Hippocampal formation (tissue), 2 donors: Measurements from ENCODE around the gene ELF2.
"Not testable (repeated sequence)": the region's sequence is repeated elsewhere in the genome, so short reads cannot be mapped to it uniquely, and the experiment has no call there.

Source experiments
- DNase-seq, 2 donors: peaks; one replicate each; lab custom pipeline; 2025; lab: John Stamatoyannopoulos, UW

ELF2 gene

GRCh38 chr4:139021071-139021470 lies 155.9 kb downstream of the ELF2 start:
- DNase-seq, result not testable (repeated sequence)

DNA sequence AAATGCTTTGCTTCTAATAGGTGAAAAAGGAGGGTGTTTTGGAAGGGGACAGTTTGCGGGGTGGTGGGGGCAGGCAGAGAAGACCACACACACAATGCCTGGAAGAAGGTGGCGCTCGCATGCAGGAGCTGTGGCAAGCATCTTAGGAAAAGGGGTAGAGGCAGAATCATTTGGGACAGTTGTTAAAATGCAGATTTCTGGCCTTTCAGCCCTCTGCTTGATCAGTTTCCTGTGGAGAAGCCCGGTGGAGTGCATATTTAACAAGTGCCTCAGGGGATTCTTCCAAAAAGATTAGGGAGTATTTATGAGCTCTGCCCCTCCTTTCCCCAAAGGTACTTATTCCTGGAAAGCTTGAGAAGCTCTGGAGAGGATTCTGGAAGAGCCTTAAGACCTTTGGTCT lies 156.6 kb downstream of the ELF2 start:
- DNase-seq, result no peak

DNA sequence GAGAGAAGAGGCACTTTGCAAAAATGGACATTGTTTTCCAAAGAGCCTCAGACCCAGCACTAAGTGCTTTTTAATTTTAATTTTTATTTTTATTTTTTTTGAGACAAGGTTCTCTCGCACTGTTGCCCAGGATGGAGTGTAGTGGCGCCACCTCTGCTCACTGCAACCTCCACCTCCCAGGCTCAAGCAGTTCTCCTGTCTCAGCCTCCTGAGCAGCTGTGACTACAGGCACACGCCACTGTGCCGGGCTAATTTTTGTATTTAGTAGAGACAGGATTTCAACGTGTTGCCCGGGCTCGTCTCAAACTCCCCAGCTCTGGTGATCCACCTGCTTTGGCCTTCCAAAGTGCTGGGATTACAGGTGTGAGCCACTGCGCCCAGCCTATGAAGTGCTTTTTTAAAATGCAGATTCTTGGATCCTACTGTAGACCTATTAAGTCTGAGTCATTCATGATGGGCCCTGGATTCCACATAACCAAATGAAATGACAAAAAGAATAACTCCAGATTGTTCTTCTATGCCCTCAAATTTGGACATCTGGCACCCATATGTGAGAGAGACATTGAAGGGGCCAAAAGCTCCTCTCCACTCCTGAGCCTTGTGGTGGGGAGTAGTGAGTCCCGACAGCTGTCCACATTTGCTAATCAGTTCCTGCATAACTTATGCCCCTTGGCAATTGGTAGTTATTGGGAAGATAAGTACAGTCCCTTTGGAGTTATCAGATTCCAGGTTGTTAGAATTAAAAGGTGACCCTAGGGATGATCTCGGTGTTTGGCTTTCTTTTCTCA lies 157.9 kb downstream of the ELF2 start:
- no peak for DNase-seq

- no peak for DNase-seq
Measured at GRCh38 chr4:139018501-139018900, 158.5 kb downstream of the ELF2 start.

GRCh38 chr4:139017861-139018260 lies 159.2 kb downstream of the ELF2 start:
- DNase-seq, result no peak

GRCh38 chr4:139015948-139016471 lies 161.0 kb downstream of the ELF2 start:
- DNase-seq, result peak in 1 of 2 donors; percentile 31

DNA sequence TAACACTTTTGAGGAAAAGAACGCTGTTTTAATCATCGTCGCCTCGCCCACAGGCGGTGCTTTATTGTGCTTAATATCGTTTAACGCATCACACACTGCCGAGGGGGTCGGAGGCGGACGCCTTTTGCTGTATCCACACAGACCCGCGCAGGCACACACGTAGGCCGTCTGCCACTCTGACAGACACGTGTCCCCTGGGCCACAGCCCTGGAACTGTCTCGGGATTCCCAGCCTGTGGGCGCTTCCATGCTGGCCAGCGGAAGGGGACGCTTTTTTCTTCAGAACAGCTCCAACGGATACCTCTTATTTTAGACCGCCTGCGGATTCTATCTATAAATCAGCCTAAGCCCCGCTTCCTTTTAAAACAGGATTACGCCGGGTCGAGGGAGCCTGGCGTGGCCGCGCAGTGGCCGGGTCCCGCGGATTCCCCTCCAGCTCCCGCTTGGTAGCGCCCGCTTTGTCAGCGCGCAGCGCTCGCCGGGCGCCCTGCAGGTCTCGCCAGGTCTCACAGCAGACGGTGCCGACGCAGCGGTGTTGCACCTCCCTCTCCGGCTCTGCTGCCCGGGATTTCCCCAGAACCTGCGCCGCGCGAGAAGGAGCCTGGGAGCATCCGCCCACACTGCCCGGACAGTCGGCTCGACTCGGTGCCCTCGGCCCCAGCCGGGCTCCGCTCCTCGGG lies 161.6 kb downstream of the ELF2 start, which contains the start of gene NOCT:
Gene NOCT (plus strand): TSS at position 513 of the 679 bp plus-strand sequence. CDS start 201 bp downstream, outside the sequence.
- peak; percentile 74 to 84 for DNase-seq

DNA sequence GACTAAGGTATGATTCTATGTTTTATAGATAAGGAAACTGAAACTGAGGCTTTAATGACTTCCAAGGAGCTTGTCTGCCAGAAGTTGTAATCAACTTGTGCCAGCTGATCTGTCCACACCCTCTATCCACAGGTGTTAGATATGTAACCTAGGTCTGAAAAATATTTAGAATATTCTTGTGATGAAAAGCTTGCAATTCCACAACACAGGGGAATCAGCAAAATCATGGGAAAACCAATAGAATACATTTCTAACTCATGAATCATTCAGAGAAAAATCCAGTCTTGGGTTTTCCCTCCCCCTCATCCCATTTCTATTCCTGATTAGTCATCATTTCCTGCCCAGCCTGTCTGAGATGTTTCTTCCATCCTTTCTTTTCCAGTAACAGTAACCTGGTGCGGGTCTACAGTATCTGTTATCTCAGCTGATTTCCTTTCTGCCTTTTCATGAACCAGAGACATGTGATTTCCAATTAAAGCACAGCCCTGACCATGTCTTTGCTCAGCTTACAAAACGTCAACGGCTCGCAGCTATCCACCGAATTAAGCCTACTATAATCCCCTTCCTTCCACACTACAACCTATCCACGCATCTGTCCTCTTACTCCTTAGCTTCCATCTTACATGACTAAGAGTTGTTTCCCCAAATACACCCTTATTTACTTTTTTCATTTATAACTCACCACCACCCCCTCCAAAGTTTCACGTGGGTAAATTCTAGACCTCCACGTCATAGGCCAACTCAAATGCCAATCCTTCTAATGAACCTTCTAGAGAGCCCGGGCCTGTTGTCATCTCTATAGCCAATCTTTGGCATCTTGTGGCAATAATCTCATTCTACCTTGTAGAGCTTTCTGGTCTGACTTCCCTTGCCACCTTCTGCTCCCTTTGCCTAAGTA lies 162.4 kb downstream of the ELF2 start:
- DNase-seq, result no peak

DNA sequence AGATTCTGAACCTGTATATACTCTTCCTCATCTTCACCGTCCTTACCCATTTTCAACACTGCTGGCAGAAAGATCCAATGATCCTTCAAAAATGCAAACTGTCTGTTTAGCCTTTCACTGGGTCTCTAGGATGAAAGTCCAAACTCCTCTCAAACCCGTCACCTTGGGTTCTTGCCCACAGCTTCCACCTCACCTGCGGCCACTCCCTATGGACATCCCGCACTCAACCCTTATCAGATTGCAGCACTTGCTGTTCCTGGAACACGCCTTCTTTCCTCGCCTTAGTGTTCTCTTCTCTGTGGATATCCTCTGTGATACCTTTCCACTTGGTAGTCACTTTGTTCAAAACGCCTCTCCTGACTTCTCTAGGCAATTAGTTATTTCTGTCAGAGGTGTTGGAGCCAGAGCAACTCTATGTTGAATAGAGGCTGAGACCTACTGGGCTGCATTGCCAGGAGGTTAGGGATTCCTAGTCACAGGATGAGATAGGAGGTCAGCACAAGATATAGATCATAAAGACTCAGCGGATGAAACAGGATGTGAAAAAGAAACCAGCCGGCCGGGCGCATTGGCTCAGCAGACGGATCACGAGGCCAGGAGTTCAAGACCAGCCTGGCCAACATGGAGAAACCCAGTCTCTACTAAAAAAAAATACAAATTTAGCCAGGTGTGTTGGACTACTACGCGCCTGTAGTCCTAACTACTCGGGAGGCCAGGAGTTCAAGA lies 165.6 kb downstream of the ELF2 start:
- no peak for DNase-seq

- no peak for DNase-seq
Measured at GRCh38 chr4:139009702-139010101, 167.3 kb downstream of the ELF2 start.

DNA sequence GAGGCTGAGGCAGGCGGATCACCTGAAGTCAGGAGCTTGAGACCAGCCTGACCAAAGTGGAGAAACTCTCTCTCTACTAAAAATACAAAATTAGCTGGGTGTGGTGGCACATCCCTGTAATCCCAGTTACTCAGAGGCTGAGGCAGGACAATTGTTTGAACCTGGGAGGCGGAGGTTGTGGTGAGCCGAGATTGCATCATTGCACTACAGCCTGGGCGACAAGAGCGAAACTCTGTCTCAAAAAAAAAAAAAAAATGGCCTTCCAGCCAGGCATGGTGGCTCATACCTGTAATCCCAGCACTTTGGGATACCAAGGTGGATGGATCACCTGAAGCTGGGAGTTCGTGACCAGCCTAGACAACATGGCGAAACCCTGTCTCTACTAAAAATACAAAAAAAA lies 168.7 kb downstream of the ELF2 start:
- DNase-seq, result not testable (repeated sequence)

DNA sequence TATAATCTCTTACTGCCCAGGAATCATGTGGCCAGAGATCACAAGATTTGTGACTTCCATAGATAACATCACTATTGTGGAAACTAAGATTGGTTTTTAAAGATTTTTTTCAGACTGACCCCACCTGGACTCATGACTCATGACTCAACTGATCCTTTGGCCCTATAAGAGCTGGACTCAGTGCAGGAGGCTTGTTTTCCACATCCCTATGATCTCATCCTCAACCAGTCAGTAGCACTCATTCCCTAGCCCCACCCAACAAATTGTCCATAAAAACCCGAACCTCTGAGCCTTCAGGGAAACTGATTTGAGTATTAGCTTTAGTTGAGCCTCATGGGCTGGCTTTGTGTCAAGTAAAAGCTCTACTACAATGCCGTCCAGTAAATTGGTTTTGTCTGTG lies 169.4 kb downstream of the ELF2 start:
- no peak for DNase-seq
